Fibroblast of lung (primary cell): ENCODE measurements around the gene HEPACAM. TPM values are rescaled to one million over a fixed set of nuclear protein-coding genes. Genes with fewer than 3 reads are reported as not detected.
A peak's percentile ranks its signal among the peaks of the same experiment; 100 is the strongest.

Source experiments
- DNase-seq, 2 donors: peaks; one replicate each; pipeline versions ENCODE4 v3.0.0 to v3.0.0-alpha.2; 2010; ENCODE audit warnings: low read depth in 2 of 2
- H2AFZ ChIP-seq: 2 replicates; pipeline ENCODE4 v1.5.1; 2012; ENCODE audit warnings: low read length, control low read depth, inconsistent platforms
- H3K27ac ChIP-seq: 2 replicates; pipeline ENCODE4 v1.5.1; 2011; ENCODE audit warnings: low read length, control low read depth; ENCODE audit not compliant: insufficient read depth
- H3K27me3 ChIP-seq: 2 replicates; pipeline ENCODE4 v1.5.1; 2011; ENCODE audit warnings: mild to moderate bottlenecking, low read length; ENCODE audit not compliant: control insufficient read depth, insufficient read depth
- H3K36me3 ChIP-seq: 2 replicates; pipeline ENCODE4 v1.5.1; 2011; ENCODE audit warnings: low read length; ENCODE audit not compliant: control insufficient read depth, insufficient read depth
- H3K4me1 ChIP-seq: 2 replicates; pipeline ENCODE4 v1.5.1; 2011; ENCODE audit warnings: low read length; ENCODE audit not compliant: control insufficient read depth, insufficient read depth; ENCODE audit errors: extremely low read depth
- H3K4me2 ChIP-seq: 2 replicates; pipeline ENCODE4 v1.5.1; 2011; ENCODE audit warnings: low read length, control low read depth; ENCODE audit not compliant: insufficient read depth; ENCODE audit errors: extremely low read depth
- H3K4me3 ChIP-seq, 4 experiments: fragments of 200-600 bp in 1 of 4; sonication (generic) in 1 of 4; replicated peaks in 1 of 4; 2 replicates each; pipeline ENCODE4 v1.5.1; 2011 to 2016; ENCODE audit warnings: low read length in 4 of 4, low read depth in 3 of 4, mild to moderate bottlenecking in 3 of 4, control low read depth in 2 of 4, inconsistent platforms in 1 of 4, mixed read lengths in 1 of 4; ENCODE audit not compliant: insufficient read depth in 1 of 4; ENCODE audit errors: control extremely low read depth in 1 of 4
- H3K79me2 ChIP-seq: 2 replicates; pipeline ENCODE4 v1.5.1; 2012; ENCODE audit warnings: mild to moderate bottlenecking, low read length, inconsistent platforms; ENCODE audit not compliant: control insufficient read depth, insufficient read depth
- H3K9ac ChIP-seq: 2 replicates; pipeline ENCODE4 v1.5.1; 2011; ENCODE audit warnings: mild to moderate bottlenecking, low read length, control low read depth; ENCODE audit not compliant: insufficient read depth
- H3K9me3 ChIP-seq: 2 replicates; pipeline ENCODE4 v1.5.1; 2012; ENCODE audit warnings: low read depth, low read length; ENCODE audit not compliant: control insufficient read depth, insufficient read depth
- H4K20me1 ChIP-seq: 2 replicates; pipeline ENCODE4 v1.5.1; 2011; ENCODE audit warnings: low read length; ENCODE audit not compliant: control insufficient read depth, insufficient read depth; ENCODE audit errors: extremely low read depth
- CTCF ChIP-seq, 2 donors: IDR thresholded peaks in 1 of 2; conservative IDR thresholded peaks in 1 of 2; 1 replicate in 1 of 2; 2 replicates in 1 of 2; pipeline ENCODE4 v1.5.1; 2011 to 2012; ENCODE audit warnings: low read length in 2 of 2, control low read depth in 1 of 2, inconsistent platforms in 1 of 2, low read depth in 1 of 2, mild to moderate bottlenecking in 1 of 2
- EZH2 ChIP-seq: IDR thresholded peaks from 2 replicates; pipeline ENCODE4 v1.5.1; 2012; ENCODE audit warnings: low read length, control low read depth, mild to moderate bottlenecking; ENCODE audit errors: missing control alignments
- polyA plus RNA-seq, 2 donors: library from polyadenylated mRNA; depleted of rRNA in 1 of 2; stranded (reverse) in 1 of 2; unstranded in 1 of 2; fragments of >200 nt; gene quantifications; 2 replicates each; pipeline ENCODE4 v1.2.1, GENCODE V29; 2011 to 2012; ENCODE audit warnings: missing spikeins in 1 of 2
- total RNA-seq: library from RNA; depleted of rRNA; stranded (reverse); fragments of >200 nt; gene quantifications from 2 replicates; pipeline ENCODE4 v1.2.1, GENCODE V29; 2014

HEPACAM gene
- total and polyA plus RNA-seq, 2 donors (not counting 1 experiment from before 2014, with no cell fraction given): under 0.01 to 0.11 TPM

- H2AFZ ChIP-seq: peak within 1 kb of the TSS; percentile 73
- H3K27me3 ChIP-seq: no peaks in the 10 kb centered on the region
- no peaks in the 10 kb centered on the region for H4K20me1 ChIP-seq
- TF ChIP-seq EZH2: no peak
- no peak for TF ChIP-seq CTCF (conservative IDR thresholded peaks at IDR 0.05 in 1 of 2, IDR thresholded peaks at IDR 0.05 in 1 of 2; ENCODE audit: low read depth in 1 of 2, low read length in 2 of 2)
- peak within 1 kb of the TSS; percentile 58 for H3K4me2 ChIP-seq
- H3K9me3 ChIP-seq: no peaks in the 10 kb centered on the region
- DNase-seq: no peak
- H3K27ac ChIP-seq: peak within 1 kb of the TSS; percentile 96
- H3K79me2 ChIP-seq: no peaks in the 10 kb centered on the region
- H3K4me3 ChIP-seq: no peak within 1 kb of the TSS
- peak within 1 kb of the TSS; percentile 43 for H3K9ac ChIP-seq
- peaks cover 42% of the 10 kb centered on the region for H3K4me1 ChIP-seq
- H3K36me3 ChIP-seq: no peaks in the 10 kb centered on the region
Observed at GRCh38 chr11:124897674-124898262, 38.1 kb downstream of the HEPACAM start, which contains the start of gene ROBO4. ROBO4 (minus strand) TSS chr11:124897865; CDS start chr11:124897795, 70 bp downstream.

- Histone ChIP-seq H3K27me3 (no peaks in the 10 kb centered on the region), H4K20me1 (no peaks in the 10 kb centered on the region), H3K79me2 (no peaks in the 10 kb centered on the region), H2AFZ (no peak overlapping the region), H3K4me3 (no peak overlapping the region), H3K9me3 (no peaks in the 10 kb centered on the region), H3K27ac (peak overlapping the region; percentile 96), H3K9ac (no peak overlapping the region), H3K4me1 (peaks cover 42% of the 10 kb centered on the region), H3K4me2 (no peak overlapping the region), H3K36me3 (no peaks in the 10 kb centered on the region)
- TF ChIP-seq EZH2 (no peak), CTCF (conservative IDR thresholded peaks at IDR 0.05 in 1 of 2, IDR thresholded peaks at IDR 0.05 in 1 of 2; ENCODE audit: low read depth in 1 of 2, low read length in 2 of 2) (no peak)
- DNase-seq: no peak
Observed at GRCh38 chr11:124896821-124897391, 38.9 kb downstream of the HEPACAM start.

GRCh38 chr11:124896071-124896750, 39.6 kb downstream of the HEPACAM start:
- Histone ChIP-seq H3K27ac (no peak overlapping the region), H3K4me2 (no peak overlapping the region), H3K27me3 (no peaks in the 10 kb centered on the region), H2AFZ (no peak overlapping the region), H3K4me1 (peaks cover 44% of the 10 kb centered on the region), H3K9ac (no peak overlapping the region), H3K79me2 (no peaks in the 10 kb centered on the region), H3K4me3 (no peak overlapping the region), H3K36me3 (no peaks in the 10 kb centered on the region), H4K20me1 (no peaks in the 10 kb centered on the region), H3K9me3 (no peaks in the 10 kb centered on the region)
- no peak for TF ChIP-seq CTCF (conservative IDR thresholded peaks at IDR 0.05 in 1 of 2, IDR thresholded peaks at IDR 0.05 in 1 of 2; ENCODE audit: low read depth in 1 of 2, low read length in 2 of 2)
- peak in 1 of 2 donors; percentile 46 for DNase-seq
